CD4-positive, alpha-beta T cell treated with Interleukin-17A for 4 hours (primary cell): ENCODE data around the gene DCP2.

Experiments
- DNase-seq: peaks from one replicate; pipeline ENCODE4 v3.0.0-alpha.2; 2020; ENCODE audit warnings: mixed read lengths

Gene DCP2

DNA sequence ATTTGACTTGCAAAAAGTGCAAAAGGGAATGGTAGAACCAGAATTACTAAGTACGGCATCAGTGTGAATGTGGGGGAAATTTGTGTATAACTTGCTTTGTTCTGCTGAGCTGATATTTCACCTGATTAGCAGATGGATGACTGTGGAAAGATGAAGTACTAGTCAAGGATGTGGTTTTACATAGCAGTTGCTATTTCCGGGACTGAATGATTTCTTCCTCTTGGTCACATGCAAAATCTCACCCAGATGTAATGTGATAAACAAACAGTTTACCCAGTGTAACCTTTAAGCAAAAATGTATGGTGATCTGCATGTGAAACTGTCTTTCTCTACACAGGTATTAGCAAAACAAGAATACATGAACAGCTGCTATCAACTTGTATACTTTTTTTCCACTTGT, 46.1 kb downstream of the DCP2 start:
- no peak for DNase-seq

DNA sequence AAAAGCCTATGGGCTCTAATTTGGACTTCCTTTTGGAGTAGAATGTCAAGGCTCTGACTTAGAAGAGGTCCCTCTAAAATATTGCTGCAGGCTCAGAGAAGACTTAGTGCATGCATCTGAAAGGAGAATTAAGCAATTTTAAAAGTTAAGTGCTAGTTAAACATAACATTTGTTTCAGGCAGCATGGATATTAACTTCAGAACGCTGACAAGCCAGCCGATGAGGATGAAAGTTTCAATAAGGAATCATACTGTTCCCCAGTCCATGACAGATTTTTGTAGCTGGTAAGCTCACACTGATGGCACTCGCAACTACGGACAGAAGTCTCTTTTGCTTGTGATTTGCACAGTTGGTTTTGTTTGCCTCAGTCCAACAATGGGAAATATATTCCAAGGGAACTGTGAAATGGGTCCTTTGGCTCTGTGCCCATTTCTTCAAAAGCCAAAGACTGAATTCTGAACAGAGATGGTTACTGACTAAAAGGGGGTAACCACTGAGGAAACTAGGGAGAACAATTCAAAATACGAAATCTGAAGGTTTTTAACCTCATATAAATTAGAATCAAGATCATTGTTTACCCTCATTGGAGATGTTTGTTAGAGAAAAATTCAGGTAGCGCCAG, 47.6 kb downstream of the DCP2 start:
- no peak for DNase-seq

DNA sequence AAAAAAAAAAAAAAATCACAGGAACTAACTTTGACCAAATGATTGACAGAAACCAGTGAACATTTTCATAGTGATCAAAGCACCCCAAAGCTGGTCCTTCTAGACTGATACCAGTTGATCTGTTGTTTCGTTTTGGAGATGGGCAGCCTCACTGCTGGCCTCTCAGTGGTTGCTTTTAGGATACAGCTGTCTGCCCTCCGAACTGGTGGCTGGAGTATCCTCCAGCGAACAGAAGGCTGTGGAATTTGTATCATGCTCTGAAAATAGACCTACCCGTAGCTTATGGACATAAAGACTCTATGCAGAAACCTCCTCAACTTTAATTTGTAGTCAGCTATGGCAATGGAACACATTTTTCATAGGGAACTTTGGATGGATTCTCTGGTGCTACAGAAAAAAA, 49.0 kb downstream of the DCP2 start:
- no peak for DNase-seq

DNA sequence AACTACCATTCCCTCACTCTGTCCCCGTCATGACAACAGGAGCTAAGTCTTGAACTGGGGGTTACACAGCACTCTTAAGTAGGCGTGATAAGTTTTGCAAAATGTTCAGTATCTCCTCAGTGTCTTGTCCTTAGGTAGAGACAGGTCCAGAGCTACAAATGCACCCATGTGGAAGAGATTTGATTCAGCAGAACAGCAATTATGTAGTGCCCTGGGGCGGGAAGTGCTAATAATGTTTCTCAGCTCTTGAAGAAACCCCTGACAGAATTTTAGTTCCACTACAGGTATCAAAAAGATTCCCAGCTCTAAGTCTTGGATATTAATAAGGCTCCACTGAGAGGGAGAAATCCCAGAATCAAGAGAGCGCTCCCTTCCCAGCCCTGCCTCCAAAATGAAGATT, 49.6 kb downstream of the DCP2 start:
- DNase-seq, result no peak

DNA sequence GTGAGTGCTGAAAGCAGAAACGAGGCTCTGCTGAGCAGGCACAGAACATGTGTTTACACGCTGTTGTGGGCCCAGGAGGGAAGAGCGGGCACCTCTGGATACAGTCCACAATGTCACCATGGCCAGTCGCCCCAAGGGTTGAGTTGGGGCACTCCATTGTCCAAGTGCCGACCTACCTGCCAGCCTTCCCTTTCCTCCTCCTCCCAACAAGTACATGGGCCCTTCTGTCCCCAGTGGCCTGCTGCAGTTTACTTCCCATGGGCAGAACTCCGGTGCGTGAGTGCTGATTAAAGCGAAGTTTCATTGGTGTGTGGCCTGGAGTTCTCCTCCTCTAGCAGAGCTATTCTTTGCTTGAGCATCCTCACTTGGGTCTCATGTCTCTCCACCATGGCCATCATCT, 50.4 kb downstream of the DCP2 start:
- no peak for DNase-seq

DNA sequence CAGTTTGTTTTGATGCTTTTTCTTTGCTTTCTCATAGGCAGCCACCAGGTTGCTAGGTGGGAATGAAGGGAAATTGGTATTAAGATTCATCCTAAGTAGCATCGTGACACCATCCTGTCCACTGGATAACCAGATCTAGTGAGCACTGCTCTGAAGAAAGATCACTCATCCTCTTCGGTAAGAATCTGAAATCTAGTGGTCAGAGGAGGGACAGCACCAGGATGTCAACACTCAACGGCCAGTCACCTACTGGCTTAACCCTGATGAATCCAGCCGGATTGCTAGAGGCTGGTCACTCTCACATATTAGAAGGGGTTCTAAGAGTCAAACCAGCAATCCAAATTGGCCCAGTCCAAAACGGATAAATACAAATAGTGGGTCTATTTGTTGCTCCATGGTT, 50.8 kb downstream of the DCP2 start:
- DNase-seq, result no peak

DNA sequence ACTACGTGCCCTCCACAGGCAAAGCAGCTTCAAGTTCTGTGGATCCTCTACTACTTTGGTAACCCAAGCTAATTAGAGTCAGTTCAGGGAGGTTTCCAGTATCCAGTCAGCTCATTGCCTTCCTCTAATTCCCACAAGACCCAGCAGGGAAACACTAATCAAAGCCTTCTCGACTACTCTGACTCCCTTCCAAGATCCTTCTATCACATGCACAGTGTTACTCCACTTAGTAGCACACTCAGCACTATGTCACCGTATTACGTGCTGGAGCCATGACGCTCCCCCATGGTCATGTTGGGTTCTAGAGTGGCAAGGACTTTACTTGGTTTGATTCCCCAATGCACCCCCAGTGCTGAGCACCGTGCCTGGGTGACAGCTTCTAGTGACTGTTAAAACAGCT, 53.0 kb downstream of the DCP2 start:
- no peak for DNase-seq

DNA sequence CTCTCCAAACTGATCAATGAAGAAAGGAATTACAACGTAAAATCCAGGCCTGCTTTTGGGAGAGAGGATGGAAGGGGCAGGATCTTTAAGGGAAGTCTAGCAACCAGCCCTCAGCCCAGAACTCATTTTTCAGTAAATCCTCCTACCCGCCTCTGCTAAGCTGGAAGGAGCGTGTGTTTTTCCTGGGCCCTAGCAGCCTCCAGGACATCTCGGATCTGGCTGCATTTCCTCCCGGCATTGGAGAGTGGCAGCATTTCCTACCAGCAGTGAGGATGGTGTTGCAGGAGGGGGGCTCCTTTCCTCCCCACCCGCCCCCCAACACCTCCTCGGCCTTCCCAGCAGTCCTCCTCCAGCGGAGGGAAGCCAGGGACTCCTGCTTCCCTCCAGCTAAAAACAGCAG, 54.5 kb downstream of the DCP2 start:
- no peak for DNase-seq

DNA sequence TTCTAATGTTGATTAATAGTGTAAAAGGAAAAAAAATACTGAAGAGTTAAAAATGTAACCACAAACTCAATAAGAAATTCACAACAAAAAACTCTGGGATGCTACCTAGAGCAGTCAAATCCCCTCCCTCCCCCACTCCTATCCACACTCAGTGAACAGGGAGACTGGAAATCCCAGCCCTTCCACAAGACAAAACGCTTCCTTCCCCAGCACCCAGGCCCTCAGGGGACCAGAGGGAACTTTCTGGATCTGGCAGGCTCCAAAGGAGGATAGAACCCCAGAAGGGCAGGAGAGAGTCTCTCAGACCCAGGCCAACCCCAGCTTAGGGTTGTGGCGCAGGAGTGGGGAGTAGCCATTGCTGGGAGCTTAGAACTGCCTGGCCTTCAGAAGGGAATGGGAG, 55.0 kb downstream of the DCP2 start:
- DNase-seq, result no peak

DNA sequence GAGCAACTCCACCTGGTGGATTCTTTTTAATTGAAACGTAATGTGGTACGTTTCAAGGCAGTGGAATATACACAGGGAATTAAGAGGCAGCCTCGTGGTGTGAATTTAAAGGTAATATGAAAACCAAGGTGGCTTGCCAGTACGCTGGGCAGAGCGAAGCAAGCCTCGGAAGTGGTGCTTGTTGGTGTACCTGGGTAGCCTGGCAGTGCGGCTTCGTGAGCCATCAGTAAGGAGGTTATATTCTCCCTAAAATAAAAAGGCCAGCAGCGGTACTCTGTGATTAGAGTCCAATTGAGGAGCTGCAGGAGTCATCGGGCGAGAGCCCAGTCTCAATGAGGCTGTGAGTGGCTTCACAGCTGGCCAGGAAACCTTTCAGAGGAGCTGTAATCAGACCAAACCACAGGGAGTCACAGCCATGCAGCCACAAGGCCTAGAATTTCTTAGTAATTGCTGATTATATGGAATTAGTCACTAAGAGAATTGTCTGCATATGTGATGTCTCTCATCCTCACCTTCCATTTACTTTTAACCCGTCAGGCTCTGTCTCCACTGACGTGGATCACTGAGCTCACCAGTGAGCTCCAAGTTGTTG, 57.7 kb downstream of the DCP2 start:
- no peak for DNase-seq

DNA sequence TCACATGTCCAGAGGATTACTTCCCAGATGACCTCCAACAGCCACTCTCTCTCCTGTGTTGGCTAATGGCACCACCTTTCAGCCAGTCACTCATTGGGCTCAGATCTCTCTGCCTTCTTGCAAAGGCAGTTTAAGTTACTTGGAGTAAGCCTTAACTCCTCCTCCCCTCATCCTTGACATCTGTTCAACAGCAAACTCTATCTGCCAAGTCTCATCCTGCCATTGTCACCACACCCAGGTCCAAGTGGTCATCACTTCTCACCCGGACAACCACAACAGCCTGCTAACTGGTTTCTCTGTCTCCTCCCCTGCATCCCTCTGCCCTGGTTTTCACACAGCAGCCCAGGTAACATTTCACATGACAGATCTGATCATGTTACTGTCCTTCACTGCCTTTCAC, 58.5 kb downstream of the DCP2 start:
- no peak for DNase-seq

DNA sequence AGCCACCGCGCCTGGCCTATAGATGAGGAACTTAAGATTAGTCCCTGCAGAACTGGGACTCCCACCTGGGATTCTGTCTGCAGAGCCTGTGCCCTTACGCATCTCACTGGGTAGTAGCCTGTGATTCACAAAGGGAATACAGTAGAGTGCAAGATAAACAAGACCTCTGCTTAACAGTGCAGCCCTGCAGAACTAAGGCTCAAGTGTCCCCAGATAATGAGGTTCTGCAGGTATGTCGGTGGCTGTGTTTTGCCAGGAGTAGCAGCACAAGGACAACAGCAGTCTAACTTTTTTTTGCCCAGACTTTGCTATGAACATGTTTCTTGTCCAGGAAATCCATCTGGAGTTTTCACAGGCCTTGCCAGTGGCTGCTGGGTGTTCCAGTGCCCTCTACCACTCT, 59.7 kb downstream of the DCP2 start:
- DNase-seq, result no peak

DNA sequence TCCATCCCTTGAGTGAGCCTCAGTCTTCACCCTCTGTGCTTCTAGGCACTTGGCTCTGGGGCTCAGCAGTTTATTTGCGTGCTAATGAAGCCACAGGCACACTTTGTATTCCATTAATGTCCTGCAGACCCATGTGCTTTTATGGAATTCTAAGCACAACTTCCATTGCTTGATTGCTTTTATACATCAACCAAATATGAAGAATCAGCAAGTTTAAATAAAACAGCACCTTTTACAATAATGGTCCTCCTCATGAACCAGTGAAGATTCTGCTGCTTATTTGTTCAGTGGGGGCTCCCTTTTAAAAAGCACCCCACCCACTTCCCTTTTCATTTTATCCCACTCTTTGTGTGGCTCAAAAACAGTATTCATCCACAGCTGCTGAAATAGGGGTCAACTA, 60.2 kb downstream of the DCP2 start:
- no peak for DNase-seq

DNA sequence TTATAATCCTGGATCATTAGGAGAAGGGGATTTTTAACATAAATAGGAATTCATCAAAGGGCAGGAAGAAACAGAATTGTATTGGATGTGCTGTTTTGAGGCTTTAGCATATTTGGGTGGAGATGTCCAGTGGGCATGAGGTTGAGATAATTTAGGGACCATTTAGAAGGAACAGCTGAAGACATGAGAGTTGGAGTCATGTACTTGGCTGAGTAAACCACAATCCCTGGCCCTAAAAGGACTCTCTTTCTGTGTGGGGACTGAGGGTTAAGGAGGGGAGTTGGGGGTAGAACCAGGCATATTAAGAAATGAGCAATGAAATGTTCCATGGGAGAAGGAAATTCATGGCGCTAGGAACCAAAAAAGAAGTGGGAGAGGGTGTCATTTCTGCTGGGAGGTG, 61.5 kb downstream of the DCP2 start:
- no peak for DNase-seq

DNA sequence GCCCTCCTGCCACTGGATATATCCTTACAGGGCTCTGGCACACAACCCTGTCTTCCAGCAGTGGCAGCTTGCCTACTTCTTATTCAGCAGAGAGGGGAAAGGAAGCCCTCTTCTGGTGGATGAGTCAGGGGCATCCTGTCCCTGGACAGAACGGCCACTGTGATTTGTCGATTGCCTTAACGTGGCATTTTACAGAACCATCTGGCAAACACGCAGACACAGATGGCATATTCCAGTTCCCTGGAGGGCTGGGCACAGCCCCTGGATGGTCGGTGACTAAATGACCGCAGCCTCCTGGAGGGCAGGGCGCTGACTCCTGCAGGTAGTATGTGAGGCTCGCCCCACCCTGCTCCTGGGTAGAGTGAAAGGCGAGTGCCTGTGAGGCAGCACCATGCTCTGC, 62.1 kb downstream of the DCP2 start:
- no peak for DNase-seq

DNA sequence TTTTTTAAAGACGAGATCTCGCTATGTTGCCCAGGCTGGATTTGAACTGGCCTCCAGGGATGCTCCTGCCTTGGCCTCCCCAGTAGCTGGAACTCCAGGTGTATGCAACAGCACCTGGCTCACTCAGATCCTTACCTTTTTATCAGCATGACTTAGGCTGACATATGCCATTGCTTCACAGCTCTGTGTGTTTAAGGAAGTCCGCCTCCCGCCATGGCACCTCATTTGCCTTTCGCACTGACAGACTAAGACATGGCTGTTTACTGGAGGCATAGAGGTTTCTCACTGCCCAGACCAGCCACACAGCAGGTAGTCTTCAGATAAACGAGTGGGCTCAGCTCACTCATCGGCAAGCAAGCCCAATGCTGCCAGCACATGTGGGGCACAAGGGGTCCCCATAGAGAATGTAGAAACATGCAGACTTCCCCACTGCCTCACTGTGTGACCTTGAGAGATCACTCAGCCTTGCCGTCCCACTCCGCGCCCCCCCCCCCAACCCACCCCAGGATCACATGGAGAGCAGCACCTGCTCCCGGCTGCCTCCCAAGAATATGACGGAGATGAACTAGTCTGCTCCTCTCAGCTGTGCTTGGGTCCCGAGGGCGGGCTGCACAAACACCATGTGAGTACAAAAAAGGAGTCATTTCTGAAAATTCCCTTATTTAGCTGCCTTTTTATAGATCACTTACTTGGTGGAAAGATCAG, 62.8 kb downstream of the DCP2 start:
- DNase-seq, result no peak

DNA sequence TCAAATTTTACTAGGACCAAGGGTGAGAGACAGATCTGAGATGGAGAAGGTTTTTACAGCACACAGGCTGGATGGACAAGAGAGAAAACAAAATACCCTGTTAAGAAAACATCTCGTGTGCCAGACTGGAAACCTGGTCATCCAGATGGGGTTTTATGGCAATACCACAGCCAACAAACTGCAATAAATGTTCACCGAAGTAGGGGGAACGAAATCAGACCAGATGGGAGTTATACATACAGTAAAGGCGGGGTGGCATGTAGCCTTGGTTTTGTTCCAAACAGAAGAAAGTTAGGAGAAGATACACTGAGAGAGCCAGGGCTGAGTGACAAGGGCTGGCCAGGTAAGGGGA, 63.3 kb downstream of the DCP2 start:
- no peak for DNase-seq

DNA sequence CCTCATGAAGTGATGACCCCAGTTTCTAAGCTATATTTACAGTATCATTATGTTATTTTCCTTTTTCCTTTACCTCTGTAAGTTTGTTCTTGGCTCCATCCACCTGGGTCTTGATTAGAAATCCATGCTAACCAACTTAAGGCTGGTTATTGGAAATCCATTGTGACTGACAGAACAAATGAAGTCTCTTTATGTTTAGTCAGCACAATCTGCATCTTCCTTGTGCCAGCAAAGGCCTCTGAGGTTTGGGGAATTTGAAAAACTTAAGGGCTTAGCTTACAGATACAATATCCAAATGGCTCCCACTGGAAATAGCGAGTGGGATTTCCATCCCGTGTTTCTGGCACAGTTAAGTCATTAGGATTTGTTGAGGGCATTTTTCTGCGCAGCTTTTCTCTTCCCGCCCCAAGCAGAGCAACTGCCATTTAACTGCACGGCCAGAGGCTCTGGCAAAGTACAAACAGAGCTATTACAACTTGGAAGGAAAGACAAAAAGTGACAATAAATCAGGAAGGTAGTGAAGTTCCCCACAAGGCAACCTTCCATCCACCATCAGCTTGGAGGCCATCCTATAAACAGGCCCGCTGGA, 64.2 kb downstream of the DCP2 start:
- DNase-seq, result no peak

DNA sequence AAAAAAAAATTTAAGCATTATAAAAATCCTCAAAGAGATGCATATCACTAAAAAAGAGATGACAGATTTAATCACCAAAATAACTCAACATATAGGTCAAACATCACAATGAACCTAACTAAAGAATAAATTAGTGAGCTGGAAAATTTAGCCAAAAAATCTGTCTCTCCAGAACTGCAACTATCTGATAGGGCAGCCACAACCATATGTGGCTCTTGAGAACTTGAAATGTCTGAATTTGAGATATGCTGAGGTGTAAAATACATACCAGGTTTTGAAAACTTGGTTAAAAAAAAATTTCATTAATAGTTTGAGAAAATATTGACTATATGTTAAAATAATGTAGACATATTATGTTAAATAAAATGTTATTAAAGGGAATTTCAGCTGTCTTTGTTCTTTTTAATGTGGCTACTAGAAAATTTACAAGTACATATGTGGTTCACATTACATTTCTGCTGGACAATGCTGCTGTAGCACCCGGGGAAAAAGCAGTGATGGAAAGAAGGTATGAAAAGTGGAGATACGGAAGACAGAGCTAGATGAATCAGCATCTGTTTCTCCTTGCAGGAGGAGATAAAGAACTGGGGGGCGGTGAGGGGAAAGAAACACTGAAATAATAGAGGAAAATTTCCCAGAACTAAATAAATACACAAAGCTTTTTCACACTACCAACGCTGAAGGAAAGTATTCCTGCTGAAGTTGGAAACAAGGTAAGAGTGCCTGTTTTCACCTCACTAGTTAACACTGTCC, 66.1 kb downstream of the DCP2 start:
- no peak for DNase-seq

DNA sequence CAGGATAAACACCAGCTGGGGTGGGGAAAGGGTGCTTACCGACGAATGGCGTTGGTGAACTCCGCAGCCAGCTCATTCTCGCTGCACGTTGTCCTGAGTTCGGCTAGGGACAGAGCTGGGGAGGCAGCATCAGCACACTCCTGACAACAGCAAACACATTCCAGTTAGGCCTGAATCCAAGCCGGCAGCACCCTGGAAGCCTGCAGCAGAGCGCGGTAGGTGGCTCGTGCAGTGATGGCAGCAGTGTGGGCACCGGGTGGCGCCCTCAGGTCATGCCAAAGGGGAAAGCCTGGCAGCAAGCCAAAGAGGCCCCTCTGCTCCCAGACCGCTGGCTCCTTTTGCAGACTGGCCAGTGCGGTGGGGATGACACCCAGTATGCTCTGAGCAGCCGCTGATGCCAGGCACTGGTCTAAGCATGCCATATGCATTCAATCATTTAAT, 66.9 kb downstream of the DCP2 start:
- peak; percentile 54 for DNase-seq

DNA sequence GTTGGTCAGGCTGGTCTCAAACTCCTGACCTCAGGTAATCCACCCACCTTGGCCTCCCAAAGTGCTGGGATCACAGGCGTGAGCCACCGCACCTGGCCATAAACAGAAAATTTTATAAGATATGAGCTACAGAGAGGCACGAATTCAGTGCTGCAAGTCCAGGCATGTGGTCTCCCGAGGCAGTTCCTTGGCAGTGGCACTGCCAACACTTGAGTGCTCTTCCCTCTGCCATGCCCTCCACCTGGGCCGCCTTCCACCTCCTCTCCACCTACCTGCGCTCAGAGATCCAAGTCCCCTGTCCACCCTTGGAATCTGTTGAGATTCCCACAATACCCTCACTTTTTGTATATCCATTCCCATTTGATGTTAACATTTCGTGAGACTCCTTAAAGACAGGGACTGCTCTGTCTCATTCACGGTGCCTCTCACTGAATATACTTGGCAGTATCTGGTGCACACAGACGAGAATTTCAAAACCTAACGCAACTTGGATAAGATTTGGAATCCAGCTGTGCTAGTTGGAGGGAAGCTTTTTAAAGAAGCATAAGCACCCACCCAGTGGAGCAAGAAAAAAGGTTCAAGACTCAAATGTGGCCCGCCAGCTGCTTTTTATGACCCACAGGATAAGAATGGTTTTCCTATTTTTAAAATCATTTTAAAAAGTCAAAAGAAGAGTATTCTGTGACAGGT, 68.3 kb downstream of the DCP2 start:
- no peak for DNase-seq

DNA sequence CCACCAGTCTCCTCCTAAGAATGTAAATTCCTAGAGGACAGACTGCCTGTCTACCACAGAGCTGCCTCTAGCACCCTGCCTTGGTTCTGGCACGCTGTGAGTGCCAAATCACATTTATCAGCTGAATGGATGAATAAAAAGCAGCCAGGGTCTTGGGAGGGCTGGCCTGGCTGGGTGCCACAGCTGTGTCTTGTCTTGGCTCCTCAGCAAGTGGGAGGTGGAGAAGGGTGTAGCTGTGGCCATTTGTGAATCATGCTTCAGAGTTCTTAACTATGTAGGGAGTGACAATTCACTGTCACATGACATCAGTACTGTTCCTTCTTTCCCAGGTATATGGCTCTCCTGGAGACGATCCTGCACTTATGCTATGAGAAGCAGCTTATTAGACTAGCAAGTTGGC, 70.6 kb downstream of the DCP2 start:
- no peak for DNase-seq
